IMR-90 (cell line): ENCODE measurements around the gene IL6ST.

Source experiments
- BHLHE40 ChIP-seq: fragments of 150-350 bp; IDR thresholded peaks from 2 replicates; pipeline ENCODE4 v1.6.1; 2016; ENCODE audit warnings: mild to moderate bottlenecking, low read depth, low read length
- CEBPB ChIP-seq: IDR thresholded peaks from 2 replicates; pipeline ENCODE4 v1.6.1; 2012; ENCODE audit warnings: low read depth, low read length, improper control_type of control experiment
- CHD1 ChIP-seq: IDR thresholded peaks from 2 replicates; pipeline ENCODE4 v1.6.1; 2012; ENCODE audit warnings: low read depth, low read length, improper control_type of control experiment
- CTCF ChIP-seq: conservative IDR thresholded peaks from 2 replicates; pipeline ENCODE4 v1.5.1; 2012; ENCODE audit warnings: mild to moderate bottlenecking, low read depth, low read length, improper control_type of control experiment
- ELK1 ChIP-seq: fragments of 150-350 bp; IDR thresholded peaks from 2 replicates; pipeline ENCODE4 v1.6.1; 2016; ENCODE audit warnings: low read depth, mild to moderate bottlenecking, low read length, moderate library complexity, borderline replicate concordance
- FOS ChIP-seq: fragments of 150-350 bp; IDR thresholded peaks from 2 replicates; pipeline ENCODE4 v1.6.1; 2016; ENCODE audit warnings: low read depth, low read length
- MAFK ChIP-seq: IDR thresholded peaks from 2 replicates; pipeline ENCODE4 v1.6.1; 2012; ENCODE audit warnings: low read depth, low read length, improper control_type of control experiment
- MAZ ChIP-seq: IDR thresholded peaks from 2 replicates; pipeline ENCODE4 v1.6.1; 2012; ENCODE audit warnings: low read depth, mild to moderate bottlenecking, low read length, improper control_type of control experiment, moderate library complexity, borderline replicate concordance
- MXI1 ChIP-seq: IDR thresholded peaks from 2 replicates; pipeline ENCODE4 v1.6.1; 2012; ENCODE audit warnings: low read depth, mild to moderate bottlenecking, low read length, moderate library complexity, borderline replicate concordance
- NFE2L2 ChIP-seq: fragments of 150-350 bp; IDR thresholded peaks from 2 replicates; pipeline ENCODE4 v1.6.1; 2016; ENCODE audit warnings: low read depth, mild to moderate bottlenecking, low read length
- POLR2A ChIP-seq: IDR thresholded peaks from 2 replicates; pipeline ENCODE4 v1.6.1; 2012; ENCODE audit warnings: mild to moderate bottlenecking, low read depth, low read length
- RFX5 ChIP-seq: IDR thresholded peaks from 2 replicates; pipeline ENCODE4 v1.8.0; 2012; ENCODE audit warnings: low read depth, mild to moderate bottlenecking, low read length, moderate library complexity
- USF2 ChIP-seq: fragments of 150-350 bp; IDR thresholded peaks from 2 replicates; pipeline ENCODE4 v1.6.1; 2017; ENCODE audit warnings: mild to moderate bottlenecking, antibody characterized with exemption, low read length, low read depth

- TF ChIP-seq CTCF (no peak), BHLHE40 (no peak), ELK1 (no peak), CEBPB (no peak), POLR2A (no peak), MAZ (no peak), NFE2L2 (no peak), USF2 (no peak), MAFK (no peak), RFX5 (no peak), CHD1 (no peak), MXI1 (no peak), FOS (no peak)
Measured at GRCh38 chr5:55916986-55917385, 77.8 kb downstream of the IL6ST start.
